Hepatocyte (in vitro differentiated cells): ENCODE measurements around the gene MACROD2. TPM values are rescaled to one million over a fixed set of nuclear protein-coding genes. Genes with fewer than 3 reads are reported as not detected.

ENCODE experiments used
- DNase-seq: peaks from one replicate; pipeline ENCODE4 v3.0.0-alpha.2; 2016; ENCODE audit warnings: low spot score
- H2AFZ ChIP-seq: fragments of 200-600 bp; sonication (generic); 2 replicates; pipeline ENCODE4 v1.6.0; 2016; ENCODE audit warnings: antibody characterized with exemption, mild to moderate bottlenecking
- H3K27ac ChIP-seq: fragments of 200-600 bp; sonication (generic); 2 replicates; pipeline ENCODE4 v1.5.1; 2016; ENCODE audit warnings: mild to moderate bottlenecking
- H3K27me3 ChIP-seq: fragments of 200-600 bp; sonication (generic); 2 replicates; pipeline ENCODE4 v1.6.1; 2016
- H3K36me3 ChIP-seq: fragments of 200-600 bp; sonication (generic); replicated peaks from 2 replicates; pipeline ENCODE4 v1.5.1; 2016; ENCODE audit warnings: low read depth; ENCODE audit not compliant: insufficient read depth
- H3K4me1 ChIP-seq: fragments of 200-600 bp; sonication (generic); 2 replicates; pipeline ENCODE4 v1.5.1; 2016; ENCODE audit warnings: mild to moderate bottlenecking, moderate library complexity; ENCODE audit not compliant: insufficient read depth
- H3K4me2 ChIP-seq: fragments of 200-600 bp; sonication (generic); 2 replicates; pipeline ENCODE4 v1.6.0; 2016
- H3K4me3 ChIP-seq: fragments of 200-600 bp; sonication (generic); 2 replicates; pipeline ENCODE4 v1.5.1; 2016; ENCODE audit warnings: mild to moderate bottlenecking
- H3K79me2 ChIP-seq: fragments of 200-600 bp; sonication (generic); 2 replicates; pipeline ENCODE4 v1.6.0; 2017; ENCODE audit warnings: mild to moderate bottlenecking
- H3K9me2 ChIP-seq: fragments of 200-600 bp; sonication (generic); replicated peaks from 2 replicates; pipeline ENCODE4 v1.6.0; 2017; ENCODE audit warnings: mild to moderate bottlenecking; ENCODE audit not compliant: insufficient read depth
- H3K9me3 ChIP-seq: fragments of 200-600 bp; sonication (generic); 2 replicates; pipeline ENCODE4 v1.5.1; 2016; ENCODE audit warnings: low read depth, mild to moderate bottlenecking
- H4K20me1 ChIP-seq: fragments of 200-600 bp; sonication (generic); 2 replicates; pipeline ENCODE4 v1.6.0; 2016; ENCODE audit warnings: mild to moderate bottlenecking; ENCODE audit not compliant: insufficient read depth, poor library complexity, severe bottlenecking
- EZH2 ChIP-seq: fragments of 200-600 bp; sonication (generic); IDR thresholded peaks from 2 replicates; pipeline ENCODE4 v1.6.1; 2016; ENCODE audit warnings: antibody characterized with exemption, mild to moderate bottlenecking, borderline replicate concordance
- EZH2phosphoT487 ChIP-seq: fragments of 200-600 bp; sonication (generic); IDR thresholded peaks from one replicate; pipeline ENCODE4 v1.6.1; 2018; ENCODE audit warnings: antibody characterized with exemption, mild to moderate bottlenecking, low read depth, moderate library complexity; ENCODE audit not compliant: unreplicated experiment, severe bottlenecking
- WGBS: methylation state at CpG from one replicate; pipeline ENCODE4 v1.1.6; 2016; ENCODE audit warnings: low lambda C conversion rate; ENCODE audit errors: missing lambda C conversion rate; 5-methylcytosine and 5-hydroxymethylcytosine counted together
- polyA plus RNA-seq: library from polyadenylated mRNA; unstranded; fragments of >200 nt; fragmentation: Nextera tagmentation; extraction: Ambion mirVana; gene quantifications from 2 replicates; pipeline ENCODE4 v1.2.1, GENCODE V29; 2016
- total RNA-seq: library from RNA; depleted of rRNA; stranded (reverse); fragments of >200 nt; gene quantifications from 2 replicates; pipeline ENCODE4 v1.2.3, GENCODE V29; 2014
- TF ChIP-seq, protein P1 (sequence below): fragments of 200-600 bp; sonication (generic); IDR thresholded peaks from 2 replicates; pipeline ENCODE4 v1.5.1; 2016; ENCODE audit warnings: antibody characterized with exemption, mild to moderate bottlenecking; ENCODE audit not compliant: poor library complexity

Gene MACROD2
- total and polyA plus RNA-seq, 2 experiments from 2014 or later: 2.4 to 3.1 TPM

DNA sequence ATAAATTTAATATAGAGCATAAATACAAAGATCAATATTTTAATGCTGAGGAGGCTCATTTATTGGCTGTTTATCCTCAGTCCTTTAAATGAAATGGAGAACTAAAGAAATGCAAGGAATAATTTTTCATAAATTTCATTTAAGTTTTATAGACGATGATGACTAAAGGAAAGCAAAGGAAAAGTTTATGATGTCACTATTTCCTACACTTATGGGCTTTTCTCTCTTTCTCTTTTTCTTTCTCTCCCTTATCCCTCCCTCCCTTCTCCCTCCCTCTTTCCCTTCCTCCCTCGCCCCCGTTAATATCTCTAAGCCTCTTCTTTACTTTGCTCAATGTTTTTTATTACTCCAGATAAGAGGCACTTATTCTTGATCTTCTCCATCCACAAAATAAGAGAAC, 1231.8 kb downstream of the MACROD2 start:
- no peak overlapping the region for H3K4me2 ChIP-seq
- WGBS: 61% methylated on average over 3 of the region's 3 CpGs

DNA sequence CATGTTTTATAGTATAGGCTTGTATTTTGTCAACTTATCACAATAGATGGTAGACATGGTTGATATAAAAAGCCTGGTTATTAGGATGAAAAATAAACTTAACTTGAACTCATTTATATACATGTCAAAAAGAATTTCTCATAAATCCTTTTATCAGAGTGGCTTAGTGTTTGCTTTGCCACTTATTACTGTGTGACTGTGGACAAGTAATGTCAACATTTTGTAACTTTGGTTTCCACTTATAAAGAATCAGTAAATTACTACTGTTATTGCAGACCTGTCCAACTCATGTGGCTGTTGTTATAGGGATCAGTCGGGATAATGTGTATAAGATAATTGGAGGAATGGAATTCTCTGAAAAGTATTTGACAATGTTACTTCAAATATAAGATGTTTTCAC, 1236.9 kb downstream of the MACROD2 start:
- no peak for DNase-seq
- no peak overlapping the region for H2AFZ ChIP-seq
- 64% methylated on average over 1 of the region's 1 CpG for WGBS
- H3K9me2 ChIP-seq: no peaks in the 10 kb centered on the region
- no peaks in the 10 kb centered on the region for H3K36me3 ChIP-seq
- H3K4me1 ChIP-seq: peaks cover 4% of the 10 kb centered on the region
- H3K27ac ChIP-seq: no peak overlapping the region
- no peak overlapping the region for H3K4me2 ChIP-seq
- H3K9me3 ChIP-seq: no peaks in the 10 kb centered on the region
- H4K20me1 ChIP-seq: no peaks in the 10 kb centered on the region
- H3K79me2 ChIP-seq: no peaks in the 10 kb centered on the region
- TF ChIP-seq EZH2: no peak
- TF ChIP-seq, protein P1, sequence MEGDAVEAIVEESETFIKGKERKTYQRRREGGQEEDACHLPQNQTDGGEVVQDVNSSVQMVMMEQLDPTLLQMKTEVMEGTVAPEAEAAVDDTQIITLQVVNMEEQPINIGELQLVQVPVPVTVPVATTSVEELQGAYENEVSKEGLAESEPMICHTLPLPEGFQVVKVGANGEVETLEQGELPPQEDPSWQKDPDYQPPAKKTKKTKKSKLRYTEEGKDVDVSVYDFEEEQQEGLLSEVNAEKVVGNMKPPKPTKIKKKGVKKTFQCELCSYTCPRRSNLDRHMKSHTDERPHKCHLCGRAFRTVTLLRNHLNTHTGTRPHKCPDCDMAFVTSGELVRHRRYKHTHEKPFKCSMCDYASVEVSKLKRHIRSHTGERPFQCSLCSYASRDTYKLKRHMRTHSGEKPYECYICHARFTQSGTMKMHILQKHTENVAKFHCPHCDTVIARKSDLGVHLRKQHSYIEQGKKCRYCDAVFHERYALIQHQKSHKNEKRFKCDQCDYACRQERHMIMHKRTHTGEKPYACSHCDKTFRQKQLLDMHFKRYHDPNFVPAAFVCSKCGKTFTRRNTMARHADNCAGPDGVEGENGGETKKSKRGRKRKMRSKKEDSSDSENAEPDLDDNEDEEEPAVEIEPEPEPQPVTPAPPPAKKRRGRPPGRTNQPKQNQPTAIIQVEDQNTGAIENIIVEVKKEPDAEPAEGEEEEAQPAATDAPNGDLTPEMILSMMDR: no peak
- TF ChIP-seq EZH2phosphoT487: no peak
- H3K27me3 ChIP-seq: no peaks in the 10 kb centered on the region
- no peak overlapping the region for H3K4me3 ChIP-seq

More for the DNA sequence above, 1231.8 kb downstream of the MACROD2 start:
- H4K20me1 ChIP-seq: no peaks in the 10 kb centered on the region
- H3K36me3 ChIP-seq: no peaks in the 10 kb centered on the region
- no peak overlapping the region for H2AFZ ChIP-seq
- no peak overlapping the region for H3K4me3 ChIP-seq
- H3K4me1 ChIP-seq: peaks cover under 1% of the 10 kb centered on the region
- no peaks in the 10 kb centered on the region for H3K79me2 ChIP-seq
- TF ChIP-seq, protein P1: no peak
- TF ChIP-seq EZH2: no peak
- no peak for TF ChIP-seq EZH2phosphoT487
- no peaks in the 10 kb centered on the region for H3K9me3 ChIP-seq
- no peaks in the 10 kb centered on the region for H3K9me2 ChIP-seq
- no peak overlapping the region for H3K27ac ChIP-seq
- no peak for DNase-seq
- H3K27me3 ChIP-seq: no peaks in the 10 kb centered on the region

DNA sequence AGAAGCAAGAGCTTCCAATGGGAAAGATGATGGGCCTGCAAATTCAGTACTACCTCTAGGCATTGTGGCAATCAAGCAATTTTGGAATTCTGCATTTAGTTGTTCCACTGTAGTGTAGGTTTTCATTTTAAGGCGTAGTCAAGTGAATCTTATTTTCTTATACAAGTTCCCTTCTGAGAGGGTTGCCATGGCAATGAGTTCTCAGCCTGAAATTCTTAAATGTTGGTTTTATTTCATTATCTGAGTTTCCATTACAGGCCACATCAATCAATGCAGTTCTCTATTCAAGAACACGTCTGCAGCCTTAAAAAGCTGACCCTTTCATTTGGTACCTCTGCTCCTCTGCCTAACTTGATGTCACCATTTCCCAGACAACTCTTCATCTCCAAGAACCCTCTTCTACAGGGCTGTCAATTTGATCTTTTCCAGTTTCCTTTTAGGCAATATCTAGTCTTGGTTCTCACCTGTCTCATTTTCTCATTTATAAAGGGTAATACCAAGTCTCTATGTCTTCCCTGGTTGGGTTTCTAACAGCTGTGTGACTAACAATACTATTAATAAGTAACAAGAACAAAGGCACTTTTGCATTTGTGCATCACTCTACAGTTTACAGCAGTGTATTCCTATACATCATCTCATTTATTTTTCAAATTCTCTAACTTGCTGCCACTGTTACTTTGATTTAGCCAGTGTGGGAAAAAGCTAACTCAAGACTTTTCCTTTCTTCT, 1240.3 kb downstream of the MACROD2 start:
- Histone ChIP-seq H4K20me1 (no peaks in the 10 kb centered on the region), H3K79me2 (no peaks in the 10 kb centered on the region), H3K9me2 (no peaks in the 10 kb centered on the region), H3K4me3 (no peak overlapping the region), H3K4me2 (no peak overlapping the region), H3K36me3 (no peaks in the 10 kb centered on the region), H3K4me1 (peaks cover 4% of the 10 kb centered on the region), H3K9me3 (no peaks in the 10 kb centered on the region), H3K27me3 (no peaks in the 10 kb centered on the region), H2AFZ (no peak overlapping the region), H3K27ac (no peak overlapping the region)
- TF ChIP-seq EZH2 (no peak), EZH2phosphoT487 (no peak)
- TF ChIP-seq, protein P1: no peak
- 92% methylated on average over 2 of the region's 2 CpGs for WGBS
- no peak for DNase-seq
